MM.1S (cell line): ENCODE data around the gene SERPINF2.

Experiments
- CTCF ChIP-seq: fragments of 300-600 bp; sonication (generic); IDR thresholded peaks from 2 replicates; pipeline ENCODE4 v1.5.1; 2016; ENCODE audit warnings: antibody characterized with exemption, low read length, mixed read lengths
- EZH2 ChIP-seq: fragments of 300-600 bp; sonication (generic); optimal IDR thresholded peaks from 2 replicates; pipeline ENCODE3; 2017; ENCODE audit warnings: low read depth, mild to moderate bottlenecking, antibody characterized with exemption, low read length, mixed read lengths
- EZH2phosphoT487 ChIP-seq: fragments of 300-600 bp; sonication (generic); IDR thresholded peaks from 2 replicates; pipeline ENCODE4 v1.6.1; 2018; ENCODE audit warnings: antibody characterized with exemption, low read length

GRCh38 chr17:1755827-1756262 lies 13.2 kb downstream of the SERPINF2 start:
- TF ChIP-seq CTCF (no peak), EZH2 (no peak), EZH2phosphoT487 (no peak)
